Testis (tissue), 3 donors: ENCODE results near the gene SRR. TPM values are rescaled to one million over a fixed set of nuclear protein-coding genes. Genes with fewer than 3 reads are reported as not detected.

Experiments used
- DNase-seq: peaks from one replicate; pipeline ENCODE4 v3.0.0-alpha.2; 2019
- H3K27ac ChIP-seq, 2 donors: fragments of 200-600 bp; sonication (generic); one replicate each; pipeline ENCODE4 v1.5.1; 2019
- H3K27me3 ChIP-seq: fragments of 200-600 bp; sonication (generic); one replicate; pipeline ENCODE4 v1.5.1; 2019
- H3K36me3 ChIP-seq: fragments of 200-600 bp; sonication (generic); one replicate; pipeline ENCODE4 v1.5.1; 2017; ENCODE audit warnings: low read depth; ENCODE audit errors: missing control alignments
- H3K4me1 ChIP-seq: fragments of 200-600 bp; sonication (generic); one replicate; pipeline ENCODE4 v1.5.1; 2019
- H3K4me3 ChIP-seq, 2 donors: fragments of 200-600 bp; sonication (generic); one replicate each; pipeline ENCODE4 v1.5.1; 2017 to 2019
- H3K9me3 ChIP-seq: fragments of 200-600 bp; sonication (generic); one replicate; pipeline ENCODE4 v1.5.1; 2017
- POLR2A ChIP-seq: fragments of 450-650 bp; IDR thresholded peaks from one replicate; pipeline ENCODE4 v1.6.1; 2017; ENCODE audit warnings: antibody characterized with exemption, mild to moderate bottlenecking, moderate library complexity
- WGBS, 2 donors: methylation state at CpG; one replicate each; pipeline ENCODE4 v1.1.5; 2018; 5-methylcytosine and 5-hydroxymethylcytosine counted together
- intact Hi-C: fragments of 100-400 bp; cut with DNase I; formaldehyde crosslinking; loops from one replicate; pipeline ENCODE4 v1.15.1; 2023; ENCODE audit warnings: low total_unique reads
- polyA plus RNA-seq: library from polyadenylated mRNA; stranded (reverse); fragments of 350-450 nt; fragmentation: Illumina TruSeq; extraction: RNeasy Lipid Tissue Mini Kit (QIAGEN cat#74804); gene quantifications from one replicate; pipeline ENCODE4 v1.2.3, GENCODE V29; 2014; ENCODE audit warnings: low read depth, low replicate concordance; ENCODE audit not compliant: insufficient read depth
- total RNA-seq, 2 donors: library from RNA; depleted of rRNA; stranded (reverse); fragments of >200 nt; gene quantifications; one replicate each; pipeline ENCODE4 v1.2.3, GENCODE V29; 2016
- TF ChIP-seq, protein P1 (sequence below), 3 experiments: fragments of 450-650 bp in 2 of 3; fragments of 200-600 bp in 1 of 3; sonication (generic) in 1 of 3; IDR thresholded peaks; one replicate each; pipeline ENCODE4 v1.5.1; 2016 to 2019; ENCODE audit warnings: antibody characterized with exemption in 3 of 3, mild to moderate bottlenecking in 2 of 3, moderate library complexity in 1 of 3

The SRR gene
- total and polyA plus RNA-seq, 3 donors from 2014 or later: 14.2 to 16.9 (median 16.1) TPM

DNA sequence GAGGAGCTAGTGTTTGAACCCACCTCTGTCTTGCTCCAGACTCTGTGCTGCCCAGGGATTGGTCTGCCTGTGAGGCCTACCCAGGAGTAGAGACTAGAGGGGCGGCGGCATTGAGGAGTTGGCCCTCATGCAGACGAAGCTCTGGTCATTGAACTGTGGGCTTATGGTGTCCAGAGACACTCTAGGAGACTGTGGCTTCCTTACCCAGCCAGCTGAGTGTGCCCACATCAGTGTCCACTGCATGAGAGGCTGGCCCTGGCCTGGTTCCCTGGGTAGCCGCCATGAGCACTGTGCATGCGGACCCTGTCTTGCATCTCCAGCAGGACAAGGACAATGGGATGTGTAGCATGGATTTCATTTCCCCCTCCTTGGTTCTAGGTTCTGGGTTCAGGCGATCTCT is 47.5 kb downstream of the SRR start:
- no peaks in the 10 kb centered on the region for H3K27me3 ChIP-seq
- intact Hi-C loops: loop anchor here (5.0 kb wide), 1 partner anchor 299 kb away; no protein-coding TSS in a partner anchor
- no peak overlapping the region for H3K4me3 ChIP-seq
- no peak for TF ChIP-seq POLR2A
- TF ChIP-seq, protein P1, sequence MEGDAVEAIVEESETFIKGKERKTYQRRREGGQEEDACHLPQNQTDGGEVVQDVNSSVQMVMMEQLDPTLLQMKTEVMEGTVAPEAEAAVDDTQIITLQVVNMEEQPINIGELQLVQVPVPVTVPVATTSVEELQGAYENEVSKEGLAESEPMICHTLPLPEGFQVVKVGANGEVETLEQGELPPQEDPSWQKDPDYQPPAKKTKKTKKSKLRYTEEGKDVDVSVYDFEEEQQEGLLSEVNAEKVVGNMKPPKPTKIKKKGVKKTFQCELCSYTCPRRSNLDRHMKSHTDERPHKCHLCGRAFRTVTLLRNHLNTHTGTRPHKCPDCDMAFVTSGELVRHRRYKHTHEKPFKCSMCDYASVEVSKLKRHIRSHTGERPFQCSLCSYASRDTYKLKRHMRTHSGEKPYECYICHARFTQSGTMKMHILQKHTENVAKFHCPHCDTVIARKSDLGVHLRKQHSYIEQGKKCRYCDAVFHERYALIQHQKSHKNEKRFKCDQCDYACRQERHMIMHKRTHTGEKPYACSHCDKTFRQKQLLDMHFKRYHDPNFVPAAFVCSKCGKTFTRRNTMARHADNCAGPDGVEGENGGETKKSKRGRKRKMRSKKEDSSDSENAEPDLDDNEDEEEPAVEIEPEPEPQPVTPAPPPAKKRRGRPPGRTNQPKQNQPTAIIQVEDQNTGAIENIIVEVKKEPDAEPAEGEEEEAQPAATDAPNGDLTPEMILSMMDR (IDR thresholded peaks at IDR 0.05): no peak
- no peak for DNase-seq
- H3K27ac ChIP-seq: no peak overlapping the region
- peaks cover 6% of the 10 kb centered on the region for H3K4me1 ChIP-seq
- H3K9me3 ChIP-seq: no peaks in the 10 kb centered on the region
- no peaks in the 10 kb centered on the region for H3K36me3 ChIP-seq
- 96 to 97% methylated on average over 6 of the region's 6 CpGs for WGBS, 2 donors

DNA sequence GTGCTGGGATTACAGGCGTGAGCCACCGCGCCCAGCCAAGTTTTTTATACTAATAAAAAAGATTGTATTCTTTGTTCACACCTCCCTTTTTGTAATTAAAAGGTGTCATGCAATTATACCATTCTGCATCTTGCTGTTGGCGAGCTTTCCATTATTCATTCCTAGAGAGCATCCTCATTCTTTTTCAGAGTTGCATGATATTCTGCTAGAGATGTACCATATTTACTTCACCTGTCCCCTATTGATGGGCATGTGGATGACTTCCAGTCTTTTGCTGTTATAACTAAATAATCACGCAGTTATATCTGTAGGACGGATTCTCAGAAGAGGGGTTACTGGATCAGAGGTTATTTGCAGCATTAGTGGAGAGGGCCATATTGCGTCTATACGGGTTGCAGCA is 50.6 kb downstream of the SRR start:
- H3K4me3 ChIP-seq: no peak overlapping the region
- H3K27me3 ChIP-seq: no peaks in the 10 kb centered on the region
- H3K27ac ChIP-seq: no peak overlapping the region
- intact Hi-C loops: loop anchor here (5.0 kb wide), 1 partner anchor 302 kb away; no protein-coding TSS in a partner anchor
- WGBS, 2 donors: 79 to 86% methylated on average over 8 of the region's 8 CpGs
- H3K9me3 ChIP-seq: no peaks in the 10 kb centered on the region
- TF ChIP-seq POLR2A: no peak
- TF ChIP-seq, protein P1 (IDR thresholded peaks at IDR 0.05): no peak
- H3K4me1 ChIP-seq: no peaks in the 10 kb centered on the region
- no peak for DNase-seq
- no peaks in the 10 kb centered on the region for H3K36me3 ChIP-seq

DNA sequence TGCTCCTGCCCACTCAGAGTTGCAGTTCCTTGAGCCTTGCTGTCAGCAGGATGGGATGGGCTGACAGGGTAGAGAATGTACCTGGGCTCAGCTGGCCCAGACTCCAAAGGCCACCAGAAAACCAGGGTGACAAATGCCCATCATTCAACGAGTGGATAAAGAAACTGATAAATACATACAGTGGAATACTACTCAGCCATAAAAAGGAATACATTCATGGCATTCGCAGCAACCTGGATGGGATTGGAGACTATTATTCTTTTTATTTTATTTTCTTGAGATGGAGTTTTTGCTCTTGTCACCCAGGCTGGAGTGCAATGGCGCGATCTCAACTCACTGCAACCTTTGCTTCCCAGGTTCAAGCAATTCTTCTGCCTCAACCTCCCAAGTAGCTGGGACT is 53.5 kb downstream of the SRR start:
- no peak for DNase-seq
- Histone ChIP-seq H3K4me3 (no peak overlapping the region), H3K36me3 (no peaks in the 10 kb centered on the region), H3K9me3 (no peaks in the 10 kb centered on the region), H3K4me1 (no peaks in the 10 kb centered on the region), H3K27me3 (no peaks in the 10 kb centered on the region), H3K27ac (no peak overlapping the region)
- intact Hi-C loops: no loop called here
- TF ChIP-seq, protein P1 (IDR thresholded peaks at IDR 0.05): no peak
- TF ChIP-seq POLR2A: no peak
- WGBS, 2 donors: 96% methylated on average over 4 of the region's 4 CpGs

DNA sequence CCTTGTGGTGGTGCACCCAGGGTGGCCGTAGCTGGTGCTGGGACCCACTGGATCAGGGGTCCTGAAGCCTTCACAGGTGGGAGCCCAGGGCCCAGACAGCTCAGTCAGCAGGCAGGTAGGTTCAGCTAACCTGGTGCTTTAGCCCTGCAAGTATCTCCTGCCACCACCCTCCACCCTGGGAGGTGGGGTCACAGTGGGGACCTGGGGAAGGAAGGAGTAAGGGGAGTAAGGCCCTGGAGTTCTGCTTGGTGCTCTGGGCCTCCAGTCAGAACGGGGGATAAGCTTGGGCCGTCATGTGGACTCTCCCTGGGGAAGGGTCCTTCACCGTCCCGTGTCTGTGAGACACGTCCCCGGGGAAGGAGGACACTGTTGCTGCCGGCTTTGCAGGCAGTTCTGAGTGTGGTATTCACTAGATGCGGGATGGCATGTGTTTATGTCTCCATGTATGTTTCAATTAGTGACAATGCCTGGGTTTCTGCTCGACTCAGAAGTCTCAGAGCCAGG is 54.2 kb downstream of the SRR start:
- DNase-seq: no peak
- Histone ChIP-seq H3K9me3 (no peaks in the 10 kb centered on the region), H3K4me1 (no peaks in the 10 kb centered on the region), H3K27me3 (no peaks in the 10 kb centered on the region), H3K36me3 (no peaks in the 10 kb centered on the region), H3K27ac (no peak overlapping the region), H3K4me3 (no peak overlapping the region)
- TF ChIP-seq, protein P1 (IDR thresholded peaks at IDR 0.05): no peak
- no peak for TF ChIP-seq POLR2A
- 88 to 89% methylated on average over 10 of the region's 10 CpGs for WGBS, 2 donors
- intact Hi-C loops: no loop called here

DNA sequence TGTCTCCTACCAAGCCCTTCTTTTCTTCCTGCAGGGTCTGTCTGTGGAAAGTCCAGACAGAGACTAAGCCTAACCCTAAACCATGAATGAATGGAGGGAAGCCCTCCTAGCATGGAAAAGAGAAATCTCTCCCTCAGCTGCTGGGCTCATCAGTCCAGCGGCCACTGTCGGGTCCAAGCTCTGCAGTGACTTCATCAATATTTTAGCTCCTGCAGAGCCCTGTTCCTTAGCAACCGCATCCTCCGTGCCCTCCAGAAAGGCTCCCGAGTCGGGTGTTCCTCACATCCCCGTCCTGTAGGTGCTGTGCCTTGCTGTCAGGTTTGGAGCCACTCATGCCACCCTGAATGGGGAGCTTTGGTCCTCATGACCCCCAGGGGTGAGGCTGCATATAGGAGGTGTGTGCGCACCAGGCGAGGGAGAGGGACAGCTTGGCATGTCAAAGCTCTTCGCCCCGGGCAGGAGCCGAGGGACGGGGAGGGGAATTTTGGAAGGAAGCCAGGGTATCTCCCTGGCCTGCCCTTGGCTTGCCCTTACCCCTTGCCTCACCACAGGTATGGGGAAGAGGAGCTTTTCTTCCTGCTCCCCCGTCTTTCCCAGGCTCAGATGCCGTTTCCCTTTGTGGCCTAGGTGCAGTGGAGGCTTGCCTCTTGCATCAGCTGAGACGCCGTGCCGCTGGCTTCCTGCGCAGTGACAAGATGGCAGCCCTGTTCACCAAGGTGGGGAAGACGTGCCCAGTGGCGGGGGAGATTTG is 57.4 kb downstream of the SRR start:
- Histone ChIP-seq H3K4me3 (no peak overlapping the region), H3K27ac (no peak overlapping the region), H3K4me1 (no peaks in the 10 kb centered on the region), H3K36me3 (no peaks in the 10 kb centered on the region), H3K9me3 (no peaks in the 10 kb centered on the region), H3K27me3 (no peaks in the 10 kb centered on the region)
- TF ChIP-seq, protein P1 (IDR thresholded peaks at IDR 0.05): no peak
- no peak for TF ChIP-seq POLR2A
- intact Hi-C loops: no loop called here
- 78 to 89% methylated on average over 16 to 21 of the region's 21 CpGs for WGBS, 2 donors
- no peak for DNase-seq
